ENCODE data around the gene SLC1A7.

DNA sequence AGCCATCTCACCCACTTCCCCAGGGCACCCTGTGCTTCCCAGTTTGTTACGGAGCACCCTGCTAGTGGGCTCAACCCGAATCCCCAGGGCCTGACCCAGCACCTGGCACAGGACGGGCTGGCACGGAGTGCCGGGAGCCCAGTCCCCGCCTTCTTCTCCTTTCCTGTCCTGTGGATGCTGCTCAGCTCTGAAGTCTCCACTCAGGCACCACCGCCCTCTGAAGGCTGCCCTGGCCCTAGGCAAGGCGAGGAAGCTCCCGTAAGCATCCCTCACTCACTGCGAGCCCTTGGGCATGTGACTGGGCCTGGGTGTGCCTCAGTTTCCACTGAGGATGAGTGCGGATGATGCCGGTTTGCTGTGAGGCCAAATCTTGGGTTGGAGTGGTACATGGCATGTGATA, 21.8 kb downstream of the SLC1A7 start:
- TF ChIP-seq, protein P1, sequence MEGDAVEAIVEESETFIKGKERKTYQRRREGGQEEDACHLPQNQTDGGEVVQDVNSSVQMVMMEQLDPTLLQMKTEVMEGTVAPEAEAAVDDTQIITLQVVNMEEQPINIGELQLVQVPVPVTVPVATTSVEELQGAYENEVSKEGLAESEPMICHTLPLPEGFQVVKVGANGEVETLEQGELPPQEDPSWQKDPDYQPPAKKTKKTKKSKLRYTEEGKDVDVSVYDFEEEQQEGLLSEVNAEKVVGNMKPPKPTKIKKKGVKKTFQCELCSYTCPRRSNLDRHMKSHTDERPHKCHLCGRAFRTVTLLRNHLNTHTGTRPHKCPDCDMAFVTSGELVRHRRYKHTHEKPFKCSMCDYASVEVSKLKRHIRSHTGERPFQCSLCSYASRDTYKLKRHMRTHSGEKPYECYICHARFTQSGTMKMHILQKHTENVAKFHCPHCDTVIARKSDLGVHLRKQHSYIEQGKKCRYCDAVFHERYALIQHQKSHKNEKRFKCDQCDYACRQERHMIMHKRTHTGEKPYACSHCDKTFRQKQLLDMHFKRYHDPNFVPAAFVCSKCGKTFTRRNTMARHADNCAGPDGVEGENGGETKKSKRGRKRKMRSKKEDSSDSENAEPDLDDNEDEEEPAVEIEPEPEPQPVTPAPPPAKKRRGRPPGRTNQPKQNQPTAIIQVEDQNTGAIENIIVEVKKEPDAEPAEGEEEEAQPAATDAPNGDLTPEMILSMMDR (IDR thresholded peaks at IDR 0.05), result no peak
- no peak for TF ChIP-seq POLR2A (IDR thresholded peaks at IDR 0.05)
- no peak for TF ChIP-seq POLR2AphosphoS5 (IDR thresholded peaks at IDR 0.05)
